HG02970 (cell line): ENCODE results near the gene BDKRB2.

Experiments used
- ATAC-seq: cut with Tn5 transposase; IDR thresholded peaks from one replicate; pipeline ENCODE4 v1.9.1; 2021; ENCODE audit warnings: mild to moderate bottlenecking, moderate library complexity, moderate number of reproducible peaks; ENCODE audit not compliant: unreplicated experiment, low FRiP score

BDKRB2 gene

DNA sequence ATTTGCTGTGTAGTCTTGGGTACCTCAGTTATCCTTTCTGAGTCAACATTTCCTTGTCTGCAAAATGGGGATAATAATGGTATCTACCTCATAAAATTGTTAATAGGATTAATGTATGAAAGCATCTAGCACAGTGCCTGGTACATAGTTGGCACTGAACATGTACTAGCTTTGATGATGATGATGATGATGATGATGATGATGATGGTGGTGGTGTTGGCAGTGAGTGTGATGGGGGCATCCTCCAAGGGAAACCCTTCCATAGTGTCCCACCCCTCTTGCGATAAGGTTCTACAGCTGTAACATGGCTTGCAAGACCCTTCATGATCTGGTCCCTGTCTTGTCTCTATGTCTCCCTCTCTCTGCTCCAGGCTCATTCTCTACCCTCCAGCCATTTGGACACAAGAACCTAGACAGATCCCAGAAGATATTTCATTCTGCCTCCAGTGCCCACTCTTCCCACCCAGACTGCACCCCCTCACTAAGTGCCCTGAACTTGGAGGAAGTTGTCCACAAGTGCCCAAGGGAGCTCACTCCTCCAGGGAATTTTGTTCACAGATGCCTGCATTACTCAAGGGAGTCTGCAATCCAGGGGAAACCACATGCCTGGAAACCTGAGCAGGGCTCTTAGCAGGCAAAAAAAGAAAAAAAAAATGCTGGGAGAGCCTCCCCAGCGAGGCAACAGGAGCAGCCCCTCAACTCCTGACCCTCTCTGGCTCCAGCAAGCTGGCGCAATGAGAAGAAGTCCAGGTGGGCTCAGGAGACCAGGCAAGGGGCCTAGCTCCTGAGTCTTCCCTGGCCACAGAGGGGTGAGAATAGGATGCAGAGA is 41.3 kb downstream of the BDKRB2 start:
- no peak for ATAC-seq

DNA sequence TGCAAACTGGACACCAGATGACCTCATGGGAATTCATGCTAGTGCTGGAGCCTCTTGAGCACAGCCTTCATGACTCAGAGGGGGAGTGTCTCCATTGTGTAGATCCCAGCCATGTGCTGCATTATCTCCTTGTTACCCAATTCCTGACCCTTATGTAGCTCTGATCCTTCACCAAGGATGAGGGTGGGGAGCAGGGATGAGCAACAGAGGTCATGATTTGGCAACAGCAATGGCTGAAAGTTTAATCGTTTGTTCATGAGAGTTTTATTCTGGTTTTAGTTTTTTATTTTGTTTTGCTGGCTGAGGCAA is 41.9 kb downstream of the BDKRB2 start:
- no peak for ATAC-seq

DNA sequence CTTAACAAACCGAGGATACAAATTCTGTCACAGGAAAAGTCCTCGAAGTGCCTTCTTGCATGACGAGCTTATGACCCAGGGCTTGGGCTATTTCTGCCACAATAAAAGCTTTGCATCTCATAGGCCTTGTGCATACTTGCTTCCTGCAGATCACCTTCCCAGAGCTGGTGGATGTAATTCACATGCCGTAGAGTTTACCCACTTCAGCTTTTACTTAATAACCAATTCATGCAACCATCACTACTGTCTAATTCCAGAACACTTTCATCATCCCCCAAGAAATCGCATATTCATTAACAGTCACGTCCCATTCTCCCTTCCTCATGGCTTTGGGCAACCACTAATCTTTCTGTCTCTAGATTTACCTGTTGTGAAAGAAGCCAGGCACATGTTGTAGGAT is 42.4 kb downstream of the BDKRB2 start:
- ATAC-seq: no peak

DNA sequence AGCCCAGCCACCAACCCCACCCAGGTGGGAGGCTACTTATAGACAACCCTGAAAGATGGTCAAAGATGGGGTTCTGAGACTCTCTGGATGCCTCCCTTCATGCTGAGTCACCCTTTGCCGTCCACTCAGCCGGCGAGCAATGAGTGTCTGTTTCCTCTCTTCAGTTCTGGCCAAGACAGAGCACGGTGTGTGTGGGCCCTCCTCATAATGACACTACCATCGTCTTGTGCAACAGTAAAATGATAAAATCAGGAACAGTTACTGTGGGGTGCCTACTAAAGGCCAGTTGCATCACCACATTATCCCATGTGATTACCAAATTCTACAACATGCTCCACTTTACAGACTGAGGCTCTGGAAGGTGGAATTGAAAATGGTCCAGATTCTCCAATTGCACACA is 44.4 kb downstream of the BDKRB2 start:
- ATAC-seq: no peak

DNA sequence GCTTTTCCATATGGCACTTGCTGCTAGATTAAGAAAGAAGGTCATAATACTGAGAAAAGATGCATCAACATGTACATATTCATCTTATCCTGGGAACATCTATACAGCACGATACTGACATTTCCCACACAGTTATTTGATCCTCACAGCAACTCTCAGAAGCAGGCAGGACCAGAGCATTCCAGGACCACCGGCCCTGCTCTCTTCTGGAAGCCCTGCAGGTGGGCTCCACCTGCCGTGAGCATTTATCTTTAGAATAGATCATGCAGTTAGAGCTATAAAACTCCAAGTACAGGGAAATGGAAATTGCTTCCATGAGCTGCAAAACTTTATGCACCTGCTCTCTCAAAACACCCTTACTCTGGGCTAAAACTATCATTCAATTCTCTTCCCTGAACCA is 45.8 kb downstream of the BDKRB2 start:
- ATAC-seq: no peak

DNA sequence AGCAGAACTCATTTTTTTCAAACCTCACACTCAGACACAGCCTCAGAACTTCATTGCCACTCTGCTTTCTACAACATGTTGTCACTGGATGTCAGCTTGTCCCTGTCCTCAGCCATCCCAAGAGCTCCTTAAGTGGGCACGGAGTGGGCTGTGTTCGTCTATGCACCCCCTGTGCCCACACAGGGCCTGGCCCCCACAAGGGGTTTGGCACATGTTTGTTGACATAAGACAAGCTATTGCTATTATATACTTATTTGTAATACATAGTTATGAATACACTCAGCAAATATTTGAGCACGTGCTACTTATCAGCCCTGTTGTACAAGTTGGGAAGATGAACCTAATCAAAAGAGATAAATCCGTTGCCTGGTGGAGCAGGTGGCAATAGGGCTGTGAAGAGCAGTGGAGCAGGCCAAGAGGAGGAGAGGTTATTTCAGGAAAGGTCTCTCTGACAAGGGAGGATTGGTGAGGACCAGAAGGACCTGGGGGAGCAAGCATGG is 47.1 kb downstream of the BDKRB2 start:
- no peak for ATAC-seq

DNA sequence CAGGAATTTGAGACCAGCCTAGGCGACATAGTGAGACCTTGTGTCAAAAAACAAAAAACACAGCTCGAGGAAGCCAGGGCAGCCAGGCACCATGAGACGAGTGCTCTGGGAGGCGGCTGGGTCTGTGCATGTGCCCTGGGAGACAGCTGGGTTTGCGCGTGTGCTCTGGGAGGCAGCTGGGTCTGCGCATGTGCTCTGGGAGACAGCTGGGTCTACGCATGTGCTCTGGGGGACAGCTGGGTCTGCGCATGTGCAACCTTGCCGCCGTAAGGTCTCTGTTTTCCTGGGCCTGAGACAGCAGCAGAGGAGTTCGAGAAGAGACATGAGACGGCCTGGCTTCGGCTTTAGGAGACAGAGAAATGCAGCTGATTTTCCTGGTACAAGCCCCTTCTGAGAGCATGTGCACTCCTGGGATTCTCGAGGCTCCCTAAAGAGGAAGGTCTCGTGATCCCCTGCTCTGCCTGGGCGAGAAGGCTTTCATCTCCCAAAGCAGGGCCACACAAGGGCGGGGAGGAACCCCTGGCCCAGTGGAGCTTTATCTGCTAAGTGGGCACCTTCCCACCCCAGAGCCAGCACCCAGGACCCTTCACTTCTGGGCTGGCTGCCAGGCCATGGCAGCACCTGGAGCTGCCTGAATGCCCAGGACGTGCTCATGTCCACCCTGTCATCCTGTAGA is 47.8 kb downstream of the BDKRB2 start:
- no peak for ATAC-seq

DNA sequence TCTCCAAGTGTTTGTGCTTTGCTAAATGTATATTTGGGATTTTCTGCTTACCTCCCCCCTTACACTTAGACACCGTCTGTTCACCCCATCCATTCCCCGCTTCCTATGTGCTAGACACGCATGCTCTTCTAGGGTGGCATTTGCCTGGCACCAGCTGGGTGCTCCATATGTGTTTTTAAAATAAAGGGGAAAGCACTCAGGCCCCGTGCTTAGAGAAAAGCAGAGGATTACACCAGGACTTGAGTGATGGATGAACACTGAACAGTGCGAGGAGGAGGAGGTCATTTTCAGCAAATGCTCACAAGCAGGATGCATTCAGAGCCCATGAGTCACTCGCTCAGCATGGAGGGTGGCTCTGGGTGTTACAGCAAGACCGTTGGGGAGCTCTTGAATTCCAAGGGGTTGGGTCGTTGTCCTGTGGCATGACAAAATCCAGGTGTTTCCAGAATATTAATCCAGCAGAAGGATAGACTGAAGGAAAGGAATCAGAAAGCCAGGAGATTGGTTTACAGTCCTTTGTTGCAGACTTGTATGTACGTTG is 48.4 kb downstream of the BDKRB2 start:
- no peak for ATAC-seq

DNA sequence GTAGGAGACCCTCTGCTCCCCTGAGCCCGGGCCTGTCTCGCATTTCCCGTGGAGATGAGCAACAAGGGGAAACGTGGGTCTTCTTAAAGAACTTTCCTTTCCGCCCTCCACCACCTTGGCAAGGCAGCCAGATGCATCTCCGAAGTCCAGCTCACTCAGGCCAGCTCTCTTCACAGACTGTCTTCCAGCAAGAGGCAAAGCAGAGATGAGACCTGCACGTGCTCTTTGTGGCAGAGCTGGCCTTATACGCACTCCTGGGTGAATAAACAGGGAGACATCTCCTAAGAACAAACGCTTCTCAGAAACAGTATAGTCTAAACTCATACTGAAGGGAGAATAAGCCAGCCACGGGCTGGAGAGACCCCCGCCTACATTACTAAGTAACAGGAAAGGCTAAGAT is 50.0 kb downstream of the BDKRB2 start:
- no peak for ATAC-seq

DNA sequence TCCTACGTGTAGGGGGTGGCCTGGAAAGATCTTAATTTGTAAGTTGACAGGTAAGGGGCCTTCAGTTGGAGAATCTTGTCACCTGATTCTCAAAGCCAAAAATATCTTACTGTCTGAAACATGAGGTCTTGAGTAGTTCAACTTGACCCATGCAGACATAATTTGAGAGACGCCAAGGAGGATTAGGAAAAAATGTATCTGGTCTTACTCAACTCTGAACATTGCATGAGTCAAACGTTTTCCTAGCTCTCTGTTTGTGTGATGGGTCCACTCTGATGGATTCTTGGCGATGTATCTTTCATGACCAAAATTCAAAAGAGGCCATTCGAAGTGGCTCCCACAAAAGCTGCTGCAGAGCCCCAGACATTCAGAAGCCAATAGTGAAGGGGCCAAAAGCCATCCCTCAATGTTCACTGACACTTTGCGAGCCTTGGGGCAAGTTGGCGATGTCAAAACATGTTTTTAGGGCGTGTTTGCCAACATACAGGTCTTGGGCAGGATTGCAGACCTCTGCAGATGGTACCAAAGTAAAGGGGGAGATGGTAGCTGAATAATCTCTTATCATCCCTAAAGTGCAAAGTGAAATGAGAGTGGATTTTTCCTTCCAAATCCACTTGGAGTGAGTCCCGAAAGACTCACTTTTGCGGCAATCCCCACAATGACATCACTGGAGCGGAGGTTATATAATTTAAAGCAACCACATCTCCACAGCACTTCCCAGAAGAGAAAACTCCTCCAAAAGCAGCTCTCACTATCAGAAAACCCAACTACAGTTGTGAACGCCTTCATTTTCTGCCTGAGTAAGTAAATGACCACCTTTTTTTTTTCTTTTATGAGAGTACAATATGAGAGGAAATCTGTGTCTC is 51.1 kb downstream of the BDKRB2 start, which contains the start of gene BDKRB1:
Gene BDKRB1 (plus strand): TSS at position 710 of the 866 bp plus-strand sequence. CDS start 7,473 bp downstream, outside the sequence.
- no peak for ATAC-seq

DNA sequence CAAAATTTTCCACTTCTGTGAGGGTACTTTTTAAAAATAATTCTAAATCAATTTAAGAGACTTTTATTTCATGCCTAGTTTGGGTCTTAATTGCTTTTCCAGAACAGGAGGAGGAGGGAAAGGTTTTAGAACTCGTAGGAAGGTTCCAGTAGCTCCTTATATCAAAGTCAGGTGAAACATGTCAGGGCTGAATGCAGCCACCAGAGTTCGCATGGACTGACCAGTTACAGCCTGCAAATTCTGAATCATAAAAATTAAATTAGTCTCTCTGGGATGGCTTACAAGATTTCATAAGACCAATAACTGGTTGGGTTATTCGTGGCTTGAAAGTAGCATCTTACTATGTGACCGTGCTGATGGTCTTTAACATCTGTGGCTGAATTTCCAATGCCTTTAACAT is 51.8 kb downstream of the BDKRB2 start:
- ATAC-seq: no peak

DNA sequence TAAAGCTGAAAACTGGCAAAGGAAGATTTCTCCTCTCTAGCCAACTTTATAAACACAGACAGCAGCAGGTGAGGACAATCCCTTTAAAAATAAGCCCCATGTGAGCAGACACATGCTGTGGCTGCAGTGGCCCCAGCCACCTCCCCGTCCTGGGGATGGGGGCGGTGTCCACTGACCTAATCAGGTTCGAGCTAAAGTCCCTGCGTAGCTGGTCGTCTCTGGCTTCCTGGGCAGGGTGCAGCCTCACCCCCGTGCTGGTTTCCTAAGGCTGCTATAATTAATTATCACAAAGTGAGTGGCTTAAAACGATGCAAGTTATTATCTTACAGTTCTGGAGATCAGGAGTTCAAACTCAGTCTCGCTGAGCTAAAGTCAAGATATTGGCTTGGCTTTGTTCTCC is 52.4 kb downstream of the BDKRB2 start:
- ATAC-seq: no peak

DNA sequence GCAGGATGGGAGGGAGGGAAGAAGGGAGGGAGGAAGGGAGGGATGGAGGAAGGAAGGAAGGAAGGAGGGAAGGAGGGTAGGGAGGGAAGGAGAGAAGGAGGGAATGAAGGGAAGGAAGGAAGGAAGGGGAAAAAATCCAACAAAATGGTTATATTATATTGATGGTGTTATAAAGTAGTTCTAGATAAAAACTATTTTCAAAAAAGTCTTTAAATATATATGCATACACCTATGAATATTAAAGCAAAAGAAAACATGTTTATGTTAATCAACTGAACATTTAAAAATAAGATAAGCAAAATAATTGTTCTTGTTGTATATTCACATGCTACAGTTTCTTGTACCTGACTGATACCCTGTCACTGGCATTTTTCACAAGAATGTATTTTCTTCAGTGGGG is 53.3 kb downstream of the BDKRB2 start:
- no peak for ATAC-seq

DNA sequence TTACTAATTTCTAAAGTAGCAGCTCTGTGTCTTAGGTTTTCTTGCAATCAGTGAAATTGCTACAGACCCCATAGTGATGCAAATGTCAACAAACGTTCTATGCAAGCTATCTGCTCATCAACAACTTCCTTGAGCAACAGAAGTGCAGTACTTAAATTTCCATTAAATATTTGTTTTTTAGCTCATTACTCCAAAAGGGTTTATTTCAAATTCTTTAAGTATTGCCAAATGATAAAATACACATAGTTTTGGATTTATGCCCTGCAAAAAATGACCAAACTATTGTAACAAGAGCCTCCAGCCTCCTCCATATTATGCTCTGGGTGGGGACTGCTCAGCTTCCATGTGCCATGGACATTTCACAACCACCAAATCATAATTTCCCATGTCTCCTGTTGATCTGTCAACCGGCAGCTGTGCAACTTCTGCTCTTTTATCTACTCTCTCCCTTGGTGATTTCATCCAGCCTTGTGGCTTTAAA is 55.7 kb downstream of the BDKRB2 start:
- no peak for ATAC-seq

DNA sequence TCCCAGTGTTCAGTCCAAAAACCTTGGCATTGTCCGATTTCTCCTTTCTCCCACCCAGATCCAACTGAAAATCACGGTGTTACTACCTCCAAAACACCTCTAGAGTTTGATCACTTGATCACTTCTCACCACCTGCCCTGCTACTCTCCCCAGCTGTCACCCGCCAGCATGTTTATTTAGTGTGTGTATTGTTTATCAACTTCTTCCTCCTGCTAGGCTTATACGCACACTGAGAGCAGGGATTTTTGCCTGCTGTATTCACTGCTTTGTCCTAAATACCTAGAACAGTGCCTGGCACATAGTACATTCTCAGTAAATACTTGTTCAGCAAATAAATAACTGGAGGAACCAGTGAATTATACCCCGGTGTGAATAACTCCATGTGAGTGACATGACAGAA is 56.4 kb downstream of the BDKRB2 start:
- ATAC-seq: no peak

DNA sequence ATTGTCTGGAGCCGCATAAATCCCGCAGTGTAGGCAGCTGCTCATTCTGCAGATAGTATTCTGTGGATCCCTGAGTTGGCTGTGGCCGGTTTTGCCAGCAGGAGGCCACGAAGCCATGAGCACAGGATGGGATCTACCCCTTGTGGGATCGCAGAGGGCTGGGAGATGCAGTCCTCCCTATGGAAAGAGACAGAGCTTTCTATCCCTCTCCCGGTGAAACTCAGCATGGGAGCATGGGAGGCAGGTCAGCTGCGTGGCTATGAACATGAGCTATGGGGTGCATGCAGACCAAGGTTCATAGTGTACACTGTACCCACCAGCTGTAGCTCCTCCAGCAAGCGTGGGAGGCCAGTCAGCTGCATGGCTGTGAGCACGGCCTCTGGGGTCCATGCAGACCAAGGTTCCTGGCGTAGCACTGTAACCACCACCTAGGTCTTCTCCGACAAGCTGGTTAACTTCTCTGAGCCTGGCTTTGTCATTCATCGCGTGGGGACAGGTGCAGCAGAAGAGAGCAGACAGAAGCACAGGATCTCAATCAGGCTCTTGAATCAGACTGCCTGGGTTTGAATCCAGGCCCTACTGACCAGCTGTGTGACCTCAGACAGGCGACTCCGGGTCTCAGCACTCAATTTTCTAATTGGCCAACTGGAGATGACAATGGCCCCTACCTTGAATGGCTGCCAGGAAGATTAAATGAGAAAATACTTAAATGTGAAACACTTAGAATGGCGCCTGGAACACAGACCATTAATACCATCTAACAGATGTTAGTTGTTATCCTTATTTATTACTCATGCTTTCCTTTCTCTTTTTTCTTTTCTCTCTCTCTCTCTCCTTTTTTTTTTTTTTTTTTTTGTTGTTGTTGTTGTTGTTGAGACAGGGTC is 57.4 kb downstream of the BDKRB2 start:
- no peak for ATAC-seq

DNA sequence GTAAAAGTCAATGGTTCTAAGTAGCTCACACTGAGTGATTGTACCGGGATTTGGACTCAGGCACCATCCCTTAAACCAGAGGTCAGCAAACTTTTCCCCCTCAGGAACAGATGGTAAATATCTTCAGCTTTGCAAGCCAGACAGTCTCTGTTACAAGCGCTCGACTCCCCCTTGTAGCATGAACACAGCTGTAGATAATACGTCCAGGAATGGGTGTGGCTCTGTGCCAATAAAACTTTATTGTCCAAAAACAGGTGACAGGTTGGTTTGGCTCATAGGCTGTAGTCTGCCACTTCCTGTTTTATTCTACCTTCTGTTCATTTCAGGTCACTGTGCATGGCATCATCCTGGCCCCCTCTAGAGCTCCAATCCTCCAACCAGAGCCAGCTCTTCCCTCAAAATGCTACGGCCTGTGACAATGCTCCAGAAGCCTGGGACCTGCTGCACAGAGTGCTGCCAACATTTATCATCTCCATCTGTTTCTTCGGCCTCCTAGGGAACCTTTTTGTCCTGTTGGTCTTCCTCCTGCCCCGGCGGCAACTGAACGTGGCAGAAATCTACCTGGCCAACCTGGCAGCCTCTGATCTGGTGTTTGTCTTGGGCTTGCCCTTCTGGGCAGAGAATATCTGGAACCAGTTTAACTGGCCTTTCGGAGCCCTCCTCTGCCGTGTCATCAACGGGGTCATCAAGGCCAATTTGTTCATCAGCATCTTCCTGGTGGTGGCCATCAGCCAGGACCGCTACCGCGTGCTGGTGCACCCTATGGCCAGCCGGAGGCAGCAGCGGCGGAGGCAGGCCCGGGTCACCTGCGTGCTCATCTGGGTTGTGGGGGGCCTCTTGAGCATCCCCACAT is 58.9 kb downstream of the BDKRB2 start:
- no peak for ATAC-seq

DNA sequence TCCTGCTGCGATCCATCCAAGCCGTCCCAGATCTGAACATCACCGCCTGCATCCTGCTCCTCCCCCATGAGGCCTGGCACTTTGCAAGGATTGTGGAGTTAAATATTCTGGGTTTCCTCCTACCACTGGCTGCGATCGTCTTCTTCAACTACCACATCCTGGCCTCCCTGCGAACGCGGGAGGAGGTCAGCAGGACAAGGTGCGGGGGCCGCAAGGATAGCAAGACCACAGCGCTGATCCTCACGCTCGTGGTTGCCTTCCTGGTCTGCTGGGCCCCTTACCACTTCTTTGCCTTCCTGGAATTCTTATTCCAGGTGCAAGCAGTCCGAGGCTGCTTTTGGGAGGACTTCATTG is 59.5 kb downstream of the BDKRB2 start:
- ATAC-seq: no peak

DNA sequence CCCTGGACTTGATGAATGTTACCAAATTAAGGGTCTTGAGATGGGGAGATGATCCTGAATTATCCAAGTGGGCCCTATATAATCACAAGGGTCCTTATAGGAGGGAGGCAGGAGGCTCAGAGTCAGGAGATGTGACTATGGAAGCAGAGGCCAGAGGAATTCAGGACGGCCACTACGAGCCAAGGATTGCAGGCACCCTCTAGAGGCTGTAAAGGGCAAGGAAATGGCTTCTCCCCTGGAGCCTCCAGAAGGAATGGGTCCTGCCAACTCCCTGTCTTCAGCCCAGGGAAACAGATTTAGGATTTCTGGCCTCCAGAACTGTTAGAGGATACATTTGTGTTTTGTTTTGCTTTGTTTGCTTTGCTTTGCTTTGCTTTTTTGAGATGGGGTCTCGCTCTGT is 60.2 kb downstream of the BDKRB2 start:
- no peak for ATAC-seq
